Measurements from ENCODE around the gene CRELD2.

CRELD2 gene

DNA sequence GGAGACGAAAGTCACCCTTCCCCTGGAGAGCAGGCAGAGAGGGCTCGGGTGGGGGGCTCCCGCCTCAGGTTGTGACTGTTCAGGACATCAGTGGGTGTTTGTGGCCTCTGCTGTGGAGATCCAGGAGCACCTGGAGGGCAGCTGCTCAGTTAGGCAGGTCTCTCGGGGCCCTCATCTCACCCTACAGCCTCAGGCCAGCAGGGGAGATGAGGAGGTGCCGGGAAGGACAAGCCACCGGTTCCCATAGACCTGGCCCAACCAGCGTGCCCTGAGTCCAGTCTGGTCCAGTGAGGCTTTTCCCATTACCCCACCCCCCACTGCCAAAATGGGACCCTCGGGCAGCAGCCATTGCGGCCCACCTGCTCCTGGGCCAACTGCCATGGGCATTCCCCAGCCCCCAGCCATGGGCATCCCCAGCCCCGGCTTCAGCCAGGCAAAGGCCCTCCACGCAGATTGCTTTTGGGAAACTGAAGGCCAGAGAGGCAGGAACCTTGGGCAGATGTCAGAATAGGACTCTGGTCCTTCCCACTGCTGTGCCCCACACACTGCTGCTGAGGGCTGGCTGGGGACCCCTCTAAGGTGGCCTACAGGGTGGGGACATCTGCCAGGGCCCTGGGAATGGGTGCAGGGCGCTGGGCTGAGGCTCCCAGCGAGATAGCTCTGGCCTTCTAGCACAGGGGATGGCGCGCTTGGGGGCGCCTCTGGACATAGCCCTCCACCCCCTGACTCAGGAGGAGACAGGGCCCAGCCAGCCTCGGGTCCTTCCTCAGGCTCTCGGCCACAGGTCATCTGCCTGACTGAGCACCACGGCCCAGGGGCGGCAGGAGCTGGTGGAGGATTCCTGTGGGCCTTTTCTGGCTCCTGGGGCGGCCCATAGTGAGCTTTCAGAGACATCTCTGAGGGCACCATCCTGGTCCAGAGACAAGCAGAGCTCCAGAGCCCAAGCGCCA, 46.9 kb downstream of the CRELD2 start:
- TF ChIP-seq, protein P1, sequence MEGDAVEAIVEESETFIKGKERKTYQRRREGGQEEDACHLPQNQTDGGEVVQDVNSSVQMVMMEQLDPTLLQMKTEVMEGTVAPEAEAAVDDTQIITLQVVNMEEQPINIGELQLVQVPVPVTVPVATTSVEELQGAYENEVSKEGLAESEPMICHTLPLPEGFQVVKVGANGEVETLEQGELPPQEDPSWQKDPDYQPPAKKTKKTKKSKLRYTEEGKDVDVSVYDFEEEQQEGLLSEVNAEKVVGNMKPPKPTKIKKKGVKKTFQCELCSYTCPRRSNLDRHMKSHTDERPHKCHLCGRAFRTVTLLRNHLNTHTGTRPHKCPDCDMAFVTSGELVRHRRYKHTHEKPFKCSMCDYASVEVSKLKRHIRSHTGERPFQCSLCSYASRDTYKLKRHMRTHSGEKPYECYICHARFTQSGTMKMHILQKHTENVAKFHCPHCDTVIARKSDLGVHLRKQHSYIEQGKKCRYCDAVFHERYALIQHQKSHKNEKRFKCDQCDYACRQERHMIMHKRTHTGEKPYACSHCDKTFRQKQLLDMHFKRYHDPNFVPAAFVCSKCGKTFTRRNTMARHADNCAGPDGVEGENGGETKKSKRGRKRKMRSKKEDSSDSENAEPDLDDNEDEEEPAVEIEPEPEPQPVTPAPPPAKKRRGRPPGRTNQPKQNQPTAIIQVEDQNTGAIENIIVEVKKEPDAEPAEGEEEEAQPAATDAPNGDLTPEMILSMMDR (IDR thresholded peaks at IDR 0.05; ENCODE audit: insufficient read depth, low read length, poor library complexity, severe bottlenecking): no peak
- peak; percentile 18 for DNase-seq (ENCODE audit: extremely low read depth, insufficient read length)
- peaks cover 13% of the 10 kb centered on the region for H3K36me3 ChIP-seq (ENCODE audit: control insufficient read depth, insufficient read depth, low read length)

DNA sequence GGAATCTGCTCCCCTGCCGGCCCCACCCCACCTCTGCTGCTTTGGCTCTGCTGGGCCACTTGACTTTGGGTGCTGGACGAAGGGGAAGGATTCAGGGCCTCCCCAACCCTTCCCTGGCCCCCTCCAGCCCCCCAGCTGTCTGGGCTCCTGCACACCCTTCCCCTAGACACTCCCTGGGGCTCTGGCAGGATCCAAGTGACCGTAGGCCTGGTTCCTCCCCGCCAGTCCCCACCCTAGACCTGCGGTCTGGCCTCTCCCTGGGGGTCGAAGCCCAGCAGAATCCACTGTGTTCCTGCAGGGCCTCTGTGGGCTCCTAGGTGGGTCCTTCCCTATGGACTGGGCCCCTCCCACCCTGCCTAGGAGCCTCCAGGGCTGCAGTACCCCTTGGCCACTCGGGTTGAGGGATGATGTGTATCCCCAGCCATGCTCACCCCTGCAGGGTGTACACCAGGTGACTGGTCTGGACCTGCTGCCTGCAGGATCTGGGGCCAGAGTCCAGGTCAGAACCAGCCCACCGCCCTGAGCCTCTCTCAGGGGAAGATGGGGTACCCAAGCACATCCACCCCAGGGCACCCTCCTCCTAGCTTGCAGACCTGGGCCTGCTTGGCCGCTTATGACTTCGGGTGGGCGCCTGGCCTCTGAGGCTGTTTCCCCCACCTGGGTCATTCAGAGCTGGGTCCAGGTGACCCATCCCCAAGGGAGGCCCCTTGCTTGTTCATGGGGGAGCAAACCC, 47.8 kb downstream of the CRELD2 start:
- DNase-seq (ENCODE audit: extremely low read depth, insufficient read length): peak; percentile 30
- Histone ChIP-seq H3K36me3 (ENCODE audit: control insufficient read depth, insufficient read depth, low read length) (peaks cover 13% of the 10 kb centered on the region), H3K27me3 (replicated peaks; ENCODE audit: control insufficient read depth, insufficient read depth, low read length) (no peaks in the 10 kb centered on the region), H3K4me3 (replicated peaks; ENCODE audit: low read depth, low read length) (no peak overlapping the region)
- TF ChIP-seq, protein P1 (IDR thresholded peaks at IDR 0.05; ENCODE audit: insufficient read depth, low read length, poor library complexity, severe bottlenecking): no peak

More for the DNA sequence above, 46.9 kb downstream of the CRELD2 start:
- no peak overlapping the region for H3K4me3 ChIP-seq (replicated peaks; ENCODE audit: low read depth, low read length)
- no peaks in the 10 kb centered on the region for H3K27me3 ChIP-seq (replicated peaks; ENCODE audit: control insufficient read depth, insufficient read depth, low read length)

DNA sequence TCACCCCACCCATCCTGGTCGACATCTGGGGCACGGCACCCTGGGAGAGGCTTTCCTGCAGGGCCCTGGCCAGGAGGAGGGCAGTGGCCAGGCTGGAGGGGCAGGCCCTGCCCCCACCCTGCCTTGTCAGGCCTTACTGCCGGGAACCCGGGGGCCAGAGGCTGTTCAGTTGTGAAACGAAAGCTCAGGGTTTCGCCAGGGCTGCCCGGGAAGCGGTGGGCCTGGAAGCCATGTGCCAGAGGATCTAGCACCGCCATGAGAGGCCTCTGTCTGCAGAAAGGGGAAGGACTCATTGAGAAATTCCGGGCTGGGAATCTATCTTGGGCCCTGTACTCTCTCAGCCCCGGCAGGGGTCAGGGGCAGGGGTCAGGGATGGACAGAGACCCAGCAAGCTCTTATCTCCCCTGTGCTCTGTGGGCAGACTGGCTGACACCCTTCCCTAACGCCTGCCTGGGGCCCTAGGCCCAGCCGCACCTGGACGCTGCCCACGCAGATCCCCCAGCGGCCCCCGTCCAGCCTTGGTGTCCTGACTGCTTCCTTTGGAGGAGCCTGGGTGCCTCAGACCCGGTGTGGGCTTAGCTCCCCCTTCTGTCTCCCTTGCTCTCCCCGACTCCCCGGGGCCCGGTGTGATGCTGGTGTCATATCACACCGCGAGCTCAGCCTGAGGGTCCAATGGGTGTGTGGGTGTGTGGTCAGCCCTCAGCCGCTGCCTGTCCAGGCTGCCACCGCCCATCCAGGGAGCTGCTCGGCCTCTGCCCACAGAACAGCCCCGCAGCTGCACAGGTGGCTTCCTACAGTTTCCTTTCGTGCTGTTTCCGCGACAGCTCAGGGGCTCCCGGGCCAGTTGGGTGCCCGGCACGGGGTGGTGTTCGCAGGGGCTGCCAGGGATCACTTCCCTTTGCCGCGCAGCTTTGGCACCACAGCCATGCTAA, 48.6 kb downstream of the CRELD2 start:
- DNase-seq (ENCODE audit: extremely low read depth, insufficient read length): peak; percentile 61
- Histone ChIP-seq H3K4me3 (replicated peaks; ENCODE audit: low read depth, low read length) (no peak overlapping the region), H3K36me3 (ENCODE audit: control insufficient read depth, insufficient read depth, low read length) (peaks cover 13% of the 10 kb centered on the region), H3K27me3 (replicated peaks; ENCODE audit: control insufficient read depth, insufficient read depth, low read length) (no peaks in the 10 kb centered on the region)
- TF ChIP-seq, protein P1 (IDR thresholded peaks at IDR 0.05; ENCODE audit: insufficient read depth, low read length, poor library complexity, severe bottlenecking): peak; percentile 7

DNA sequence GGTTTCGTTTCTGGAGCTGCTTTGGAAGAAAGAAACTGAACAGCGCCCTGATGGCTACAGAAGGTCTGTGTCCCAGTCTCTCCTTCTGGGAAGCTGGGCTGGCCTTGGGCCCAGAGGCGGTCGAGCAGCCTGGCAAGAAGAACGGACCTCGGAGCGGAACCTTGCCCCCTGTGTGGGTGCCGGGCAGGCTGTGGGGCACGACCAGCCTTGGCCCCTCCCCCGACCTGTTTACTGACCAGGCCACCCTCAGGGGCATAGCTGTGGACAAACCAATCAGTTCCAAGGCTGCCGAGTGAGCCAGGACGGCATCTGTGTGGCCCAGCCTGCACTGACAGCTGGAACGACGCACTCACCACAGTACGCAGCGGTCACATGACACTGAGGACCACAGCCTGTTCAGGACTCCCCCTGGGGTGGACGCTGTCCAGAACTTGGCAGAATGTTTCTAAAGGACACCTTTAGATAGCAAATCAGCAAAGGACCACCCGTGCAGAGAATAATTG, 49.3 kb downstream of the CRELD2 start:
- TF ChIP-seq, protein P1 (IDR thresholded peaks at IDR 0.05; ENCODE audit: insufficient read depth, low read length, poor library complexity, severe bottlenecking): no peak

DNA sequence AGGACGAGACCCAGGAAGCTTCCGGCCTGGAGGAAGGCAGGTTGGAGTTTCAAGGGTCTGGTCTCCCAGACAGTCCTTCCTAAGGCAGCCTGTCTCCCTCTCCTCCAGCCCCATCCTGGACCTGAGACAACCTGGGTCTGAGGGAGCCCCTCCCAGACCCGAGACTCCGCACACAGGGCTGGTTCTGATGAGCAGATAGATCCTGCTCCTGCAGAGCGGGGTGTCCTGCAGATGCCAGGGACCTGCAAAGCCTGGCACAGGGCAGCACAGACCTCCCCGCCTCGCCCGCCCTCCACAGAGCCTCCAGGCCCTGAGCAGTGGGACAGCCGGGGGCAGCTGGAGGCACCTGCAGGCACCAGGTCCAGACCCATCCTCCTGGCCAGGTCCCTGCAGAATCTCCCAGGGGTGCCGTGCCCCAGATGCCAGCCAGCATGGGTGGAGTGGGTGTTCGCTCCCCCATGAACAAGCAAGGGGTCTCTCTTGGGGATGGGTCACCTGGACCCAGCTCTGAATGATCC, 49.9 kb downstream of the CRELD2 start:
- H3K4me3 ChIP-seq (replicated peaks; ENCODE audit: low read depth, low read length): no peak overlapping the region
- TF ChIP-seq, protein P1 (IDR thresholded peaks at IDR 0.05; ENCODE audit: insufficient read depth, low read length, poor library complexity, severe bottlenecking): no peak
- peak; percentile 25 for DNase-seq (ENCODE audit: extremely low read depth, insufficient read length)
- H3K27me3 ChIP-seq (replicated peaks; ENCODE audit: control insufficient read depth, insufficient read depth, low read length): no peaks in the 10 kb centered on the region
- H3K36me3 ChIP-seq (ENCODE audit: control insufficient read depth, insufficient read depth, low read length): peaks cover 6% of the 10 kb centered on the region

More for the DNA sequence above, 49.3 kb downstream of the CRELD2 start:
- Histone ChIP-seq H3K36me3 (ENCODE audit: control insufficient read depth, insufficient read depth, low read length) (peaks cover 13% of the 10 kb centered on the region), H3K27me3 (replicated peaks; ENCODE audit: control insufficient read depth, insufficient read depth, low read length) (no peaks in the 10 kb centered on the region), H3K4me3 (replicated peaks; ENCODE audit: low read depth, low read length) (no peak overlapping the region)
- DNase-seq (ENCODE audit: extremely low read depth, insufficient read length): no peak

Data from GM06990 (cell line).